ENCODE measurements around the gene DCAF17.

The DCAF17 gene

DNA sequence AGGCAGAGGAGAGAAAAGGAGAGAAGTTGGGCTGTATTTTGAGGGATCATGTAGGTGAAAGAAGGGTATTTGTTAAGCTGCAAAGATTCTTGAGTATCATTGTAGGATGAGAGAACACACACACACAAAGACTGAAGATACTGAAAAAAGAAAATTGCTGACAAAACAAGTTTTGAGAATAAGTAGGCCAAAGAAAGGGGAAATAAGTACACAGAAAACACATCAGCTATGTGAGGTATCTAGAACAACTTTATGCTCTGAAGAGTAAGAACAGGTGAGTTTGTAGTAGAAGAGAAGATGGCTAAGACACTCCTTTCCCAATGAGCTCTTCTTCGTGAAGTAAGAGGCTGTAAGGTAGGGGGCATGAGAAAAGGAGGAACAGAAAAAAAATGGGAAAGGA, 28.5 kb upstream of the DCAF17 start:
- no peak for DNase-seq
- H3K27me3 ChIP-seq: no peaks in the 10 kb centered on the region
- intact Hi-C loops (cut with DNase I; ENCODE audit: low total_unique reads): no loop called here
- TF ChIP-seq, protein P1, sequence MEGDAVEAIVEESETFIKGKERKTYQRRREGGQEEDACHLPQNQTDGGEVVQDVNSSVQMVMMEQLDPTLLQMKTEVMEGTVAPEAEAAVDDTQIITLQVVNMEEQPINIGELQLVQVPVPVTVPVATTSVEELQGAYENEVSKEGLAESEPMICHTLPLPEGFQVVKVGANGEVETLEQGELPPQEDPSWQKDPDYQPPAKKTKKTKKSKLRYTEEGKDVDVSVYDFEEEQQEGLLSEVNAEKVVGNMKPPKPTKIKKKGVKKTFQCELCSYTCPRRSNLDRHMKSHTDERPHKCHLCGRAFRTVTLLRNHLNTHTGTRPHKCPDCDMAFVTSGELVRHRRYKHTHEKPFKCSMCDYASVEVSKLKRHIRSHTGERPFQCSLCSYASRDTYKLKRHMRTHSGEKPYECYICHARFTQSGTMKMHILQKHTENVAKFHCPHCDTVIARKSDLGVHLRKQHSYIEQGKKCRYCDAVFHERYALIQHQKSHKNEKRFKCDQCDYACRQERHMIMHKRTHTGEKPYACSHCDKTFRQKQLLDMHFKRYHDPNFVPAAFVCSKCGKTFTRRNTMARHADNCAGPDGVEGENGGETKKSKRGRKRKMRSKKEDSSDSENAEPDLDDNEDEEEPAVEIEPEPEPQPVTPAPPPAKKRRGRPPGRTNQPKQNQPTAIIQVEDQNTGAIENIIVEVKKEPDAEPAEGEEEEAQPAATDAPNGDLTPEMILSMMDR (IDR thresholded peaks at IDR 0.05): no peak
- H3K4me3 ChIP-seq: no peak overlapping the region
- H3K36me3 ChIP-seq: peaks cover 0 to 5% (median 0%) of the 10 kb centered on the region in 3 donors
- H3K27ac ChIP-seq: no peak overlapping the region
- peaks cover 0 to 6% (median 0%) of the 10 kb centered on the region in 3 donors for H3K9me3 ChIP-seq
- peaks cover 0 to 7% (median 3%) of the 10 kb centered on the region in 4 donors for H3K4me1 ChIP-seq

DNA sequence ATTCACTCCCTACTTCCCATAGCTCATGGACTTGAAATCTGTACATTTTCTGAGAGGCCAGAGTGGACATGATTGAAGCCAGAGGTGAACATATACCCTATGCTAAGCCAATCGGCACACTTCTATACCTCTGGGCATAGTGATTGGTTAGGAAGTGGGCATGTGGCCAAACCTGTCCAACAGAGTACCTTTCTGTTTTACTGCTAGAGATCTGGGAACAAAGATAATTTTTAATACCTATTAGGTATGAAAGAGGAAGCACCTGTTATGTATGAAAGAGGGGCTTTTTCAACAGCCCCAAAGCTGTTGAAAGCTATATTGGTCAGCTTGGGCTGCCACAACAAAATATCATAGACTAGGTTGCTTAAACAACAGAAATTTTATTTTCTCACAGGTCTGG, 28.0 kb upstream of the DCAF17 start:
- Histone ChIP-seq H3K4me1 (peaks cover 0 to 8% (median 3%) of the 10 kb centered on the region in 4 donors), H3K27ac (no peak overlapping the region), H3K4me3 (no peak overlapping the region), H3K9me3 (peaks cover 0 to 6% (median 0%) of the 10 kb centered on the region in 3 donors), H3K27me3 (no peaks in the 10 kb centered on the region), H3K36me3 (peaks cover 0 to 5% (median 0%) of the 10 kb centered on the region in 3 donors)
- TF ChIP-seq, protein P1 (IDR thresholded peaks at IDR 0.05): no peak
- intact Hi-C loops (cut with DNase I; ENCODE audit: low total_unique reads): no loop called here
- DNase-seq: no peak

DNA sequence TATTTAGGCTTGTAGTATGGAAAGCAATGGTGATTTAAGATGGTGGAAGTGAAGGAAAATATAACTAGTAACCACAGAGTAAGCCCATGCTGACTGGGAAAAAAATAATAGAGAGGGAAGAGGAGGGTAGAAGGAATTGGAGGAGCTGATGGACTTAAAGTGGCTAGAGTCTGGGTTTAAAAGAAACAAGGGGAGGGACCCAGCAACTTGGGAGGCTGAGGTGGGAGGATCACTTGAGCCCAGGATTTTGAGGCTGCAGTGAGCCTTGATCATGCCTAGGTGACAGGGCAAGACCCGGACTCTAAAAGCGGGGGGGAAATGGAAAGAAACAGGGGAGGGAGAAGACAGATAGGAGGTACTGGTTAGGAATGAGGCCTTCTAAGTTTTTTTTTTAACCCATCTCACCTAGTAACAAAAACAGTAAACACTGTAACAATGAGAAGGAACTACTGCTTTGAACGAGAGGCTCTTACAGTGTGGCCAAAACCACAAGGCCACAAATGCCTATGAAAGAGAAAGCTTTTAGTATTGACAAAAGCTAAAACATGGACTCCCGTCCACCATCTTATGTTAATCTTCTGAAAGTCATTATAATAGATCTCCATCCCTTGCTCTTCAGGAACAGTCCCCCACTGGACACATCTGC, 26.9 kb upstream of the DCAF17 start:
- Histone ChIP-seq H3K27ac (no peak overlapping the region), H3K27me3 (no peaks in the 10 kb centered on the region), H3K9me3 (peaks cover 0 to under 1% (median 0%) of the 10 kb centered on the region in 3 donors), H3K36me3 (no peaks in the 10 kb centered on the region), H3K4me3 (no peak overlapping the region), H3K4me1 (peaks cover 0 to 8% (median 4%) of the 10 kb centered on the region in 4 donors)
- intact Hi-C loops (cut with DNase I; ENCODE audit: low total_unique reads): no loop called here
- TF ChIP-seq, protein P1 (IDR thresholded peaks at IDR 0.05): no peak
- no peak for DNase-seq

DNA sequence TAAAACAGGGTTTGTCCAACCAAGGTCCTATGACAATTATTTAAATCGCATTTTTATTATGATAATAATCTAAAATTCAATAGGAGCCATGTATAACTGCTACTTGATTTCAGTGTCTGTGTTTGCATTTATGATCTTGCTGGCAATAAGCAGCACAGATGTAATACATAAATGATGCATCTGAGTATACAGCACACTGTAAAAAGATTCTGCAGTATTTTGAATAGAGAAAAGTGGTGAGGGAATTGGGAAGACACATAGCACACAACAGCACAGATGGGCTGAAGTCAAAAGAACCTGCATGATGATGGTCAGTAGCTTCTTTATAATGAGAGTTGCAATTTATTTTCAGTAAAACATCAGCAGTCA, 26.4 kb upstream of the DCAF17 start:
- no peak overlapping the region for H3K4me3 ChIP-seq
- TF ChIP-seq, protein P1 (IDR thresholded peaks at IDR 0.05): no peak
- H3K9me3 ChIP-seq: no peaks in the 10 kb centered on the region
- intact Hi-C loops (cut with DNase I; ENCODE audit: low total_unique reads): no loop called here
- no peaks in the 10 kb centered on the region for H3K36me3 ChIP-seq
- no peak for DNase-seq
- no peaks in the 10 kb centered on the region for H3K27me3 ChIP-seq
- H3K4me1 ChIP-seq: peaks cover 0 to 12% (median 4%) of the 10 kb centered on the region in 4 donors
- no peak overlapping the region for H3K27ac ChIP-seq

DNA sequence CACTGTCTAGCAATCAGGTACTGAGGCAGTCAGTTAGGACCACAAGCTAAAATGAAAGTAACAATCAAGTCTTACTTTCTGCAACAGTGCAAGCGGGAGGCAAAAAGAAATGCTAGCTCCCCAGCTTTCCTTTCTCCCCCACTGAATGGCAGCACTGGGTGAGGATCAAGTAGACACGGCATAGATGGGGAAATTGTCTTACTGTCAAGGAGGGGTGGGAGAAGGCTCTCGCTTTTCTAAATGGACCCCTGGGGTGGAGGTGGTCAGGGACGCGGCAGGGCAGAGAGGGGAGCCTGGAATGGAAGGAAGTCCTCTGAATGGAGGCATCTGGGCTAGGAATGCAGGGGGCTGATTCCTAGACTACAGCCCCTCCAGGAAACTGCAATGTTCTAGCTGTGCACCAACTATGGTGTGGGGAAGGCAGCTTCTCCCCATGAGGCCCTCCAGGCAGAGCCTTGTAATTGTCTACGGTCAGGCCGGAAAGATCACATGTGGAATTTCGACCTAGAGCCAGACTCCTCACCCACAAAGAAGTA, 24.5 kb upstream of the DCAF17 start:
- TF ChIP-seq, protein P1 (IDR thresholded peaks at IDR 0.05): no peak
- H3K27me3 ChIP-seq: no peaks in the 10 kb centered on the region
- no peak for DNase-seq
- peaks cover 0 to 12% (median 4%) of the 10 kb centered on the region in 4 donors for H3K4me1 ChIP-seq
- no peaks in the 10 kb centered on the region for H3K36me3 ChIP-seq
- no peak overlapping the region for H3K27ac ChIP-seq
- no peaks in the 10 kb centered on the region for H3K9me3 ChIP-seq
- intact Hi-C loops (cut with DNase I; ENCODE audit: low total_unique reads): no loop called here
- no peak overlapping the region for H3K4me3 ChIP-seq
